Skin epidermis (tissue), 12 donors: ENCODE data around the gene NPM3.
A peak's percentile ranks its signal among the peaks of the same experiment; 100 is the strongest.
"Not testable (repeated sequence)": the region's sequence is repeated elsewhere in the genome, so short reads cannot be mapped to it uniquely, and the experiment has no call there.

Source experiments
- H3K27ac ChIP-seq, 21 experiments: fragments of 200-600 bp; sonication (generic) in 11 of 21; one replicate each; pipeline ENCODE4 v1.5.0; 2020; ENCODE audit warnings: mild to moderate bottlenecking in 3 of 21, inconsistent platforms in 2 of 21, moderate library complexity in 2 of 21
- H3K4me3 ChIP-seq, 7 experiments: fragments of 200-600 bp; sonication (generic) in 2 of 7; one replicate each; pipeline ENCODE4 v1.5.0; 2020; ENCODE audit warnings: inconsistent platforms in 2 of 7, mild to moderate bottlenecking in 2 of 7, moderate library complexity in 1 of 7

The NPM3 gene

DNA sequence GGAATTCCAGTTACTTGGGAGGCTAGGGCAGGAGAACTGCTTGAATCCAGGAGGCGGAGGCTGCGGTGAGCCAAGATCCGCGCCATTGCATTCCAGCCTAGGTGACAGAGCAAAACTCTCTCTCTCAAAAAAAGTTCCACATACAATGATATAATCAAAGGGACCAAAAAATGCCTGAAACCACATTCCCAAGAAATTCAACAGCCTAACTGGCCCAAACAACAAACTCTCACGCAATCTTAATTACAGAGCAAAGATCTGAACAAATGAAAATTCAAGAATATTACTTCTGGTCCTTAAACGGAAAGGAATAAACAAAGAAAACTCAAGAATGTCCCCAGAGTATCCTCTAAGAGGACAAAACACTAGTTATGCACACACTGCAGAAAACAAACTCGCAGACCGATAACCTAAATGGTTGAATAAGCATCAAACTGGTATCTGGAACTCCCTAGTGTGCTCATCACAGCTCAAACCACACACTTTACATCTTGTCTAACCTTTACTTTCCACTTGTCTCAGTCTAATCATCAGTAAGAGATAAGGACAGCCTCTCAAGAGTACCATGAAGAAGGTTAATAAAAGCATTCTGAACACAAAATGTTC lies 31.3 kb upstream of the NPM3 start:
- Histone ChIP-seq H3K27ac (peak overlapping the region in 5 of 21 experiments; percentile 11 to 97 (median 35)), H3K4me3 (peak overlapping the region in 3 of 7 experiments; percentile 83 to 100 (median 96))

DNA sequence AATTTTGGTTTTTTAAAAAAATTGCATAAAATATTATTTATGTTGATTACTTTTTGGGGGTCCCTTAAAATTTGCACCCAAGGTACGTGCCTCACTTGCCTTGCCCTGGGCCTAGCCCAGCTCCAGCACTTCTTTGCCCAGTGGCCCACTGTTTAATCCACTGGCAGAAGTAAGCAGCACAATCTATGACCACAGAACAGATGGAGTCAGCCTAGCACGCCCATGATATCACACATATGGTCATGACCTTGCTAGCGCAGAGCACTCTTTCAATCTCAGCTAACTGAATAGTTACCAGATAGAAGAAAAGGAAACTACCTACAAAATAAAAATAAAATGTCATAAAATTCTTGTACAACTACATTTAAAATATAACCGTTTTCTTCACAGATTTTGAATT lies 29.4 kb upstream of the NPM3 start:
- Histone ChIP-seq H3K4me3 (no peak overlapping the region), H3K27ac (no peak overlapping the region)

DNA sequence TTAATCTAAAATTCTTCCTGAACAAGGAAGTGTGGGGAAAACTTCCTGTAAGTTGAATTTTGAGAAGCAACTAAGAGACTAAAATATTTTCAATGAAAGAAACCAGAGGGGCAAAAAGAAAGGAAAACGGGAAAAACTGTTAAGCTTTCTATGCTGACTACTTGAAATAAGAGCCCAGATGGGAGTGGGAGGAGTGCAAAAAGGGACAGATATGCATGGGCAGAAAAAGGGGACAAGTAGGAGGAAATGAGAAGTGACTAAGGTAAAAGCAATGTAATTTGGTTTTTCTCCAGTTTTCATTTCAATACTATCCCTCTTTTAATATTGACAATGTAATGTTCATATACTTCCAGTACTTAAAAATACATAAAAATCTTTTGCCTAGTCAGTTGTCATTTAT lies 23.9 kb upstream of the NPM3 start:
- Histone ChIP-seq H3K4me3 (no peak overlapping the region), H3K27ac (no peak overlapping the region)

DNA sequence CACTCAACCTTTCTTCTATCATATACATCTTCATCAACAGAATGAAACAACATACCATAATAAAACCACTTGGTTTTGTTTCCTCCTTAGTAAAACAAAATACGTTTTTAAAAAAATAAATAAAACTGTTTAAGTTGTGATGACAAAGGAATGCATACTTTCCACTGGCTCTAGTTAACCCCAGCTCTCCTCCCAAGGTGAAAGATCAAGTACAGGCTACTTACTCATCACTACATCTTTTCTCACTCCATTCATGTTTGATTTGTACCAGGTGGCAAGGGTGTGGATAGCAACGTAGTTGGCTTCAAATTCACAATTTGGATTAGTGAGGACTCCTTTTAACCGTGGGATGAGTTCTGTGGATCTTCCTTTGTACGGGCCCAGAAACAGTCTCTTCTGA lies 20.3 kb upstream of the NPM3 start:
- H3K27ac ChIP-seq = no peak overlapping the region
- H3K4me3 ChIP-seq = no peak overlapping the region

DNA sequence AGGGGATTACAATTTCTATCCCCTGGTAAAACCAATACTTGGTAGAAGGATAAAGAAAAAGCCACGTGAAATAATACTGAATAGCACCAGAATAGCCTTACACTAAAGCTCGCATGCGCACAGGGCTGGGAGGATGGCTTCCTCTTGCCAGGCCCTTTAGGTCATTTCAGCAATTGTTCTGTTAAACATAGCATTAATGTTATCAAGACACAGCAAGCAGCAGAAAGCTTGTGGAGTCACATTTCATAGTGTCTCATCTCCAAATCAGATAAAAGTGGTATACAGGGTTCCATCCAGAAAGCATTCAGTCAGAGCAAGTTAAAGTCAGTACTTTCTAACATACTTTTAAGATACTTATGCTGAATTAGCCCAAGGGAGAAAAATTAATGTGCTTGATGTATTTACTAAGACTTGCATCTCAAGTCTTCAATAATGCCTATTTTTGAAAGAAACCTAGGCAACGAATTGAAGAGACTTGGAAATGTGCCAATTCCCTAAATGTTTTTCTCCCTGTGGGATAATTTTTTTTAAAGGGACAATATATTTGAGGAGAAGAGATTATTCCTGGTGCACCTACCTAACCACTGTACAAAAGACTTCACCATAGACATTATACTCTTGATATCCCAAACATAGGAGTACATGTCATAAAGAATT lies 14.3 kb upstream of the NPM3 start:
- Histone ChIP-seq H3K27ac (no peak overlapping the region), H3K4me3 (no peak overlapping the region)

DNA sequence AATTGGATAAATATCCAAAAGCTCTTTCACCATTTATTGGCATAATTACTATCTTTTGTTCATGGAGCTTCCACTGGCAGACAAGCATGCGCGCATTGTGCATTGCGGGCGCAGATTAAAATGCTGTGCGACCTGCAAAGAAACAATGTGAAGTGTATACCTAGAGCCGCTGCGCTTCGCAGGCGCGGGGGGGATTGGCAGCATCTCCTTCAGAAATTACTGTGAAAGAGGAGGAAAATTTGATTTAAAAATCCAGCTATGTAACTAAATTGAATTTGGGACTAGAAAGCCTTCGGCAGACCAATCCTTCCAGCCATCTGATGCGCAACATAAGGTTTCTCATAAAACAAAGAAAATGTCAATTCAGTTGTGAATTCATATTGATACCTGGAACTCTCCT lies 10.3 kb upstream of the NPM3 start:
- Histone ChIP-seq H3K27ac (no peak overlapping the region), H3K4me3 (no peak overlapping the region)

DNA sequence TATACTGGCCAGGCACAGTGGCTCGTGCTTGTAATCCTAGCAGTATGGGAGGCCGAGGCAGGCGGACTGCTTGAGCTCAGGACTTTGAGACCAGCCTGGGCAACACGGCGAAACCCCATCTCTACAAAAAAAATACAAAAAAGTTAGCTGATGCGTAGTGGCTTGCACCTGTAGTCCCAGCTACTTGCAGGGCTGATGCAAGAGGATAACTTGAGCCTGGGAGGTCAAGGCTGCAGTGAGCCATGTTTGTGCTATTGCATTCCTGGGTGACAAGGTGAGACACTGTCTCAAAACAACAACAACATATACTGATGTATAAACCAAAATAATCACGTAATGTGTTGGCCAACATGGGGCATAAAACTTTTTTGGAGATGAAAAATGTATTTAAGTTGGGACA lies 6.4 kb upstream of the NPM3 start:
- Histone ChIP-seq H3K4me3 (no peak overlapping the region), H3K27ac (no peak overlapping the region)

DNA sequence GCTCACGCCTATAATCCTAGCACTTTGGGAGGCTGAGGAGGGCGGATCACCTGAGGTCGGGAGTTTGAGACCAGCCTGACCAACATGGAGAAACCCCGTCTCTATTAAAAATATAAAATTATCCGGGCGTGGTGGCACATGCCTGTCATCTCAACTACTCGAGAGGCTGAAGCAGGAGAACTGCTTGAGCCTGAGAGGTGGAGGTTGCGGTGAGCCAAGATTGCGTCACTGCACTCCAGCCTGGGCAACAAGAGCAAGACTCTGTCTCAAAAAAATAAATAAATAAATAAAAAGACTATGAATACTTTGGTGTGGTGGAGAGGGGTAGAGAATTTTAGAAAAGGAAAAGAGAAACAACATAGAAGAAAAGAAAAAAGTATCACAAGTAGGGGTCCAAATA lies 6.0 kb upstream of the NPM3 start:
- H3K4me3 ChIP-seq, H3K27ac ChIP-seq: not testable (repeated sequence)

DNA sequence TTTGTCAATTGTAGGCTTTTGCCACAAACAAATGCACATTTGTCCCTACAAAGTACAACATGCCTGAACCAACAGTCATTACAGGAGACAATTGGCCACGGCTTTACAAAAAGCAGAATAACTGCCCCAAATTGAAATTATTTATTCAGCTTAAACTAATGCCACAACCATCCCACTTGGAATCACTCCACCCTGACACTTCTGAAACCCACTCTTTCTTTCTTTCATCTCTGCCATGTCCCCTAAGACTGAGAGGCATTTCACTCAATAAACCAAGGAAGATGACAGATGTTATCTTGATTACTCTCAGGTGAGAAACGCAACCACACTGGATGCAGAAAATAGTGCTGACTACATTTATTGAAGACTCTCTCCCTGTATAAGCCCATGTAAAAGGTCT lies 2.6 kb upstream of the NPM3 start:
- Histone ChIP-seq H3K4me3 (no peak overlapping the region), H3K27ac (no peak overlapping the region)

DNA sequence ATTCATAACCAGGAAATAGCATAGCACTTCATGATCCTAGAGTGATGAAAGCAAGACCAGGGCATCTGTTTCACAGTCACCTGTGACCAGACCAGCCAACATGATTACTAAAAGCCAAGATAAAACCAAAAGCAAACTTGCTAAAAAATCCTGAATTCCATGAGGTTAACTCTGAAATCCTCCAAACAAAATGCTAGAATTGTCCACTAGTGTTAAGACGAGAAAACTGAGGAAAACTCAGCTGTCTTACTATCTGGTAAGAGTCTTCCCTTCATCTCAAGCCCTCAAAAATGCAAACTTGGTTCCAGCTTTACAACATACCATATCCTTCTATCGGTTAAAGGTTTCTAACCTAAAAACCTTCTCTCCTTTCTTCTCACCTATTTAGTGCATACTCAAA lies 1.3 kb upstream of the NPM3 start:
- peak overlapping the region in 2 of 21 experiments; percentile 75 to 83 for H3K27ac ChIP-seq

DNA sequence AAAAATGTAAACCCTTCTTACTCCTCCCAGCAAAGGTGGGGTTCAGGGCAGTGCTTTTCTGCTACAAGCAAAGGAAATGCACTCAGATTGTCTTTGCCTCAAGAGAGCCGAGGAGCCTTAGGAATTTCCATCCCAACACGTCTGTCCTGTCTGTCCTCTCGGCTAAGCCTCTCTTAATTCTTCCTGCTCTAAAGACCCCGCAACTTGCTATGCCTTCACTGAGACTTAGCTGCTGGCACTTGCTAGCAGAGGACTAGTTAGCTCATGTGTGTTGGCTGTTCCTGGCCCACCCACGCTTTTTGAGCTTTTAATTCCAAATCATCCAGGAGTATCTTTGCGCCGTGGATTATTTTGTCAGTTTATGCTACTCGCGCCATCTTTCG lies 481 bp upstream of the NPM3 start:
- Histone ChIP-seq H3K27ac (peak overlapping the region in 19 of 21 experiments; percentile 18 to 83 (median 71)), H3K4me3 (peak overlapping the region; percentile 51 to 82 (median 77))

More for the DNA sequence above, 1.3 kb upstream of the NPM3 start:
- H3K4me3 ChIP-seq = no peak overlapping the region

DNA sequence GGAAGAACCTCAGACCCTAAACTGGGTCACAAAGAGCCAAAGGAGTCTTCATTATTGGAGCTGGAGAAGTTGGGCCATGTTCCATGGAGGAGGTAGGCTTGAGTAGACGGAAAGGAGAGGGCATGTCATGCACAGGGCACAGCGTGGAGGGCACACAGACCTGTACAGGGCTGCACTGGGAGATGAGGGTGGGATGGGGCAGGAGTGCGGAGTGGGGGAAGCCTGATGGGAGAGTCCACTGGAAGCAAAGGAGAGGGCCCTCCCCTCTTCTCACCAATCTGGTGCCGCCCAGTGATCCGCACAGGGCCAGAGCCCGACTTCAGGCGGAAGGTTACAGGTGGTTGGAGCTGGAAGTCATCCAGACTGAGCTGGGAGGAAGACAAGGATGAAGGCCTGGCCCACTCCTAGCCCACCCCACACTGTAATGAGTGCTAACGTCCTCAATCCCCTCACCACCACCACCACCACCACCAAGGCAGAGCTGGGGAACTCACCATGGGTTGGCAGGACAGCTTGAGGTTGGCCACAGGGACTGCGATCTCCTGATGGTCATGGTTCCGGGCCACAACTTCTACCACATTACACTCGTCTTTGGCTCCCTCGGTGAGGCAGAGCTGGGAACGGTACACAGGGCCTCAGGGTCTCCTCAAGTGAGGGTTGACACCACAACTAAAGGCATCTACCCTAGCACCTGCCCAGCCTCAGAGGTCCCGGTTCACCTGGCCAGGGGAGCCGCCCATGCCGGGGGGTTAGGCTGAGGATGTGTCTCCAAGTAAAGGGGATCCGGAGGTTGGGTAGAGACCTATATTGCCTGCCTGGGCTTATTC lies 1.0 kb downstream of the NPM3 start:
- Histone ChIP-seq H3K27ac (peak overlapping the region in 6 of 21 experiments; percentile 18 to 81 (median 72)), H3K4me3 (peak overlapping the region; percentile 51 to 82 (median 77))

DNA sequence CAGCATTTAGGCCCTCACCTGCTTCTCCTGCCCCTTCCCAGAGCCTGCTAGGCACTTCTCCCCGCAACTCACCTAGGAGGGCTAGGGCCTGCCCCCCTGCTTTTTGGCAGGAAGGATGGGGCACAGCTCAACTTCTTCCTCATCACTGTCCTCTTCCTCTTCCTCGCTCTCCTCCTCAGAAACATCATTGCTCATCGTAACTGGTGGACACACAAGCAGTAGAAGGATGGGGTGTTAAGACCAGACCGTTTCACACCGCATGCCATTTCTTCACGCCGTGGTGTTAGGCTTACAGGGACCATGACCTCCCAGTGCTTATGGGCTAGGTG lies 1.6 kb downstream of the NPM3 start:
- Histone ChIP-seq H3K4me3 (no peak overlapping the region), H3K27ac (no peak overlapping the region)

DNA sequence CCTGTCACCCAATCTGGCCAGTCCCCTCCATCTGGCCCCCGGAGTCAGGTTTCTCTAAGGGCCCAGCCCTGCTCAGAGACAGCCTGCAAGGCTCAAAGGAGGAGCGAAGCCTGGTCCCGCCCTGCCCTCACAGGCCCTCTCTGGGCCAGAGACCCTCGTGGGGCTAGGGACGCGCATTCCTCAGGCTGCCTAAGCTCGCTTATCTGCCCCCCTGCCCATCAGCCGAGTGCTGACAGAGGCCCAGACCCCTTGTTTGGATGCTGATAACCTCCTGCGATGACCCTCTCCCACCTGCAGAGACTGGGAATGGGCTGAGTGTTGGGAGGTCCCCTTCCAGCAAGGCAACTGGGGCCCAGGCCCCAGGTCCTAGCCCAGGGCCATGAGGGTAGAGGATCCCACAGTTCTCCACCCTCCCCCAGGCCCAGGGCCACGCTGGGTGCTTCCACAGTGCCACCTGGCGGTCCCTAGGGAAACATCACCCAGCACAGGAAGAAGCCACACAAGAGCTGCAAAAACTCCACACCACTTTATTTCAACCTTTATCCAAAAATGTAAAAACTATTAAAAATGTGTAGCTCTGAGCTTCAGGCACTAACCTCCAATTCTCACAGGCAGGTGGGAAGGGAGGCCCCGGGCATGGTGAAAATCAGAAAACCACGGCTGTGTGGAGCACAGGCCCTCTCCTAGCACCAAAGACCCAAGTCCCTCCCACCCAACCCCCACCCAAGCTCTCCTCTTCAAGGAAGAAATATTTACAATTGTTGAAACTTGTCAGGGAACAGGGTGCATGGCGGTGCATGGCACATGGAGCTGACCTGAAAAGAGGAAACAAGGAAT lies 2.2 kb downstream of the NPM3 start:
- H3K27ac ChIP-seq = no peak overlapping the region
- H3K4me3 ChIP-seq = no peak overlapping the region

DNA sequence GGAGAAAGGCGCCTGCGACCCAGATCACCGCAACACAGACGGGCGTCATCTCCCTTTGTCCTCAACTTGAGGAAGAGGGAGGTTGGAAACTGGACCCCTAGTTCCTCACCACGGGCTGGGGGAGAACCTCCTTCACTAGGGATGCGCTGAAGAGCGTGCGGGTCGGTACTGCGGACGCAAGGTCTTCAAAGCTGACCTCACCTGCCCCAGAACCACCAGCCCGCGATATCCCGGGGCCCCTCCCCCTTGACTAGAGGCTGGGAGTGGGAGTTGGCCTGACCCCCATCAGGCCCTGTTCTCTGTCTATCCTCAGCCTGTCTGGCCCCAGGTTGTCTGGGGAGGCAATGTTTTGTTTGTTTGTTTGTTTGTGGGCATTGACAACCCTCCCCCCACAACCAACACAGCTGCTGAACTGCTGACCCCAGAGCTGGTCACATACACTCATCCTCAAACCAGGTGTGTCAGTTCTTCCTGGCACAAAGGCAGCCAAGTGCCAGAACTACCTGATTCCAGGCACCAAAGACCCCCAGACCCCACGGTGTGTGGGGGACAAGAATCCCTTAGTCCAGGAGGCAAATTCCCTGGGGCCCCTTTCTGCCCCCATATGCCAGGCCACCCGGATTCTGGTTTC lies 2.9 kb downstream of the NPM3 start:
- no peak overlapping the region for H3K27ac ChIP-seq
- peak overlapping the region; percentile 11 to 35 (median 29) for H3K4me3 ChIP-seq

DNA sequence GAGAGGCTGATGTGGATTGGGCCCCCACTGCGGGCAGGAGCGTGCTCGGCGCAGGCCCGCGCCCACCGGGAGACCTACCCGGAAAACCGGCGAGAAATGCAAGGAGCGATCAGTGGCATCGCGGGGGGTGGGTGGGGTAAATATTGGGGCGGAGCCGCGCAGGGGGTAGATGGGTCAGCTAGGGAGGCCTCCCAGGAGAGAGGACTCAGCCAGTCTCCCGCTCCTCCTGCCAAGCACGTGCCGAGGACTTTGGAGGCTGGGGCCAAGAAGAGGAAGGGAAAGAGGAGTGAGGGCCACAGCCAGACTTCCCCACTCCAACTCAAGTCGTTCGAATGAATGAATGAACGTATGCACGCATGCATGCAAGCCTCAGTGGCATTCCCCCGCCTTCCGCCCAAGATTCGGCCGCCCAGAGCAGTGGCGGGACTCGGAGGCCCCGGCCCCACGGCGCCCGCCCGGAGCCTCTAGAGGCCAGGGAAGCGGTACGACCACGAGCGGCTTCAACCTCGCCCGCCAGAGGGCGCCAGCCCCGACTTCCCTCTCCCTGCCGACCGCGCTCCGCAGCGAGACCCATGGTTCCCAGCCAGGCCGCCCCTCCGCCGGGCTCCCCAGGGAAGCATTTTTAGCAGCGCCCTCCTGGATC lies 3.6 kb downstream of the NPM3 start:
- Histone ChIP-seq H3K4me3 (peak overlapping the region; percentile 11 to 35 (median 29)), H3K27ac (no peak overlapping the region)

DNA sequence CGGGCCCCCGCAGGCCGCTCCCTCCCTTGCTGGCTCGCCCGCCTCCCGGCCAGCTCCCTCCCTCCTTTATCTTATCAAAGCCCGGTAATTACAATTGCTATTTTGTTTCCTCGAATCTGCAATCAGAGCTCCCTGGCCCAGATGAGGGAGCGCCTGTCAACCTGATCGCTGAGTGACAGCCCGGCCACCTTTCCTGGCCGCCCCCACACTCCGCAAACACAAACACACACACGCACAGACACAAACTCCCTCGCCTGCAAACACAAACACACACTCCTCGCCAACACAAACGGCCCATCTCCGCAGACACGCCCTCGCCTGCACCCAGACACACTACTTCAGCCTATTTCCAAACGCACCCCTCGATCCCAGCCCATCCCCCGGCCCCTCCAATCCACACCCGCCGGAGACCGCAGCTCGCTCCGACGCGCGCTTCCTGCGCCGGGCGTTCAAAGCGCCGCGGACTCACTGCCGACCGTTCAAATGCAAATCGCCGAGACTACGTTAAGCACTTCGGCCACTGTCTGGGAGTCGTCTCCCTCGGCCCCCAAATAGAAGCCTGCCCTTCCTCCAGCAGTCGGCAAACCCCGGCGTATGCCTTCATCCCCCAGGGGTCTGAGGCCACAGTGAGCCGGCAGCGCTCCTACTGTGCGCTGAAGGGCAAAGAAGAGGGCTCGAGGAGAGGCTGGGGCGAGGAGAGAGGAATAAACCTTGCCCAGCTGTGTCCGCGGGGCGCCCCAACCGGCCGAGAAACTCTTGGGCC lies 4.3 kb downstream of the NPM3 start:
- Histone ChIP-seq H3K4me3 (peak overlapping the region; percentile 11 to 35 (median 29)), H3K27ac (no peak overlapping the region)

DNA sequence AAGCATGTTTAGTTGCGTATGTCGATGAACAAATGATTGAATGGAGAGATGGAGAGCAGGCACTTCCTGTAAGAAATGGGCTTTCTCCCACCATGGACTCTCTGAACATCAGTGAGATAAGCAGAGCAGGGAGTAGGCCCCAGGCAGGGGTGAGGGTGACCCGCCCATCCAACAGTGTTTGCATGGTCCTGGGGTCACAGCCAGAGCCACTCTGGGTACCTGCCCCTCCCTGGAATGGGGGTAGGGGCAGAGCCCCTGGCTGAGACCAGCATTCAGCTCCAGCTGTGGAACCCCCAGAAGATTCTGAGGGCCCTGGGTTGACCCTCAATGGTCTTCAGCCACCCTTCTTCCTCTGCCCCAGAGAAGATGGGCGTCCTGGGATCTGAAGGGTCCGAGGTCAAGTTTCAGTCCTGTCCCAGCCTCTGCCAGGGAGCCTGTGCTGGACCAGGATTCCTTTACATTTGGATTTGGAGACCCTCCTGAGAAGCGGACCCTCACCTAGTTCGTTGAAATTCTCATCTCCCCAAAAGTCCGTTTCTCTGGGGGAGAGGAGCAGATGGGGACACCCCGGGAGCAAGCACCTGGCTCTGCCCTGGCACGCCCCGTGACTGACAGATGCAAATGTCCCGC lies 5.0 kb downstream of the NPM3 start:
- no peak overlapping the region for H3K27ac ChIP-seq
- H3K4me3 ChIP-seq = peak overlapping the region in 2 of 7 experiments; percentile 23 to 32
